ENCODE measurements around the gene ADIPOQ.

GRCh38 chr3:186842426-186843038, at the start of gene ADIPOQ:
- TF ChIP-seq POLR2AphosphoS5 (IDR thresholded peaks at IDR 0.05; ENCODE audit: low read depth, low read length) (no peak), POLR2A (IDR thresholded peaks at IDR 0.05; ENCODE audit: low read depth, low read length) (no peak), TAF1 (IDR thresholded peaks at IDR 0.05; ENCODE audit: low read depth, low read length) (no peak), POU2F2 (IDR thresholded peaks at IDR 0.05; ENCODE audit: low read depth, low read length) (no peak)

All from GM12891 (cell line).